GOT3 (cell line): ENCODE data around the gene FER.

ENCODE experiments used
- DNase-seq: peaks from one replicate; lab custom pipeline; 2025; ENCODE audit warnings: mixed read lengths; lab: John Stamatoyannopoulos, UW

The FER gene

GRCh38 chr5:109180668-109181067 is 433.0 kb downstream of the FER start:
- DNase-seq, result no peak

- no peak for DNase-seq
Measured at GRCh38 chr5:109186759-109187158, 439.1 kb downstream of the FER start.

- DNase-seq, result no peak
Measured at GRCh38 chr5:109191153-109191558, 443.5 kb downstream of the FER start.

- no peak for DNase-seq
Measured at GRCh38 chr5:109192027-109192426, 444.3 kb downstream of the FER start.

GRCh38 chr5:109192555-109193281 is 445.0 kb downstream of the FER start:
- DNase-seq, result no peak

GRCh38 chr5:109195667-109196066 is 448.0 kb downstream of the FER start:
- DNase-seq, result no peak

- DNase-seq, result no peak
Measured at GRCh38 chr5:109196087-109196822, 448.6 kb downstream of the FER start.

GRCh38 chr5:109196823-109197160 is 449.1 kb downstream of the FER start:
- no peak for DNase-seq

- no peak for DNase-seq
Measured at GRCh38 chr5:109199289-109199688, 451.6 kb downstream of the FER start.

- no peak for DNase-seq
Measured at GRCh38 chr5:109199799-109200620, 452.3 kb downstream of the FER start.

GRCh38 chr5:109215040-109215439 is 467.3 kb downstream of the FER start:
- DNase-seq, result no peak

- DNase-seq, result no peak
Measured at GRCh38 chr5:109218818-109219217, 471.1 kb downstream of the FER start.

GRCh38 chr5:109223531-109223930 is 475.8 kb downstream of the FER start:
- no peak for DNase-seq

- DNase-seq, result no peak
Measured at GRCh38 chr5:109224276-109224882, 476.7 kb downstream of the FER start.

GRCh38 chr5:109225716-109226625 is 478.3 kb downstream of the FER start:
- no peak for DNase-seq

- DNase-seq, result no peak
Measured at GRCh38 chr5:109230369-109230768, 482.7 kb downstream of the FER start.

GRCh38 chr5:109231331-109231730 is 483.6 kb downstream of the FER start:
- DNase-seq, result no peak

- DNase-seq, result no peak
Measured at GRCh38 chr5:109234381-109234780, 486.7 kb downstream of the FER start.

- no peak for DNase-seq
Measured at GRCh38 chr5:109239456-109239855, 491.8 kb downstream of the FER start.

GRCh38 chr5:109242518-109242917 is 494.8 kb downstream of the FER start:
- no peak for DNase-seq

- DNase-seq, result no peak
Measured at GRCh38 chr5:109246395-109246794, 498.7 kb downstream of the FER start.
